DMS153 treated with DMSO at 0.1 percent for 48 hours (cell line): Measurements from ENCODE around the gene PPM1J.

ENCODE experiments used
- DNase-seq: peaks from one replicate; lab custom pipeline; 2025; ENCODE audit not compliant: unreplicated experiment; lab: John Stamatoyannopoulos, UW

Gene PPM1J

GRCh38 chr1:112704934-112705627 is 10.1 kb downstream of the PPM1J start:
- peak; percentile 90 for DNase-seq

DNA sequence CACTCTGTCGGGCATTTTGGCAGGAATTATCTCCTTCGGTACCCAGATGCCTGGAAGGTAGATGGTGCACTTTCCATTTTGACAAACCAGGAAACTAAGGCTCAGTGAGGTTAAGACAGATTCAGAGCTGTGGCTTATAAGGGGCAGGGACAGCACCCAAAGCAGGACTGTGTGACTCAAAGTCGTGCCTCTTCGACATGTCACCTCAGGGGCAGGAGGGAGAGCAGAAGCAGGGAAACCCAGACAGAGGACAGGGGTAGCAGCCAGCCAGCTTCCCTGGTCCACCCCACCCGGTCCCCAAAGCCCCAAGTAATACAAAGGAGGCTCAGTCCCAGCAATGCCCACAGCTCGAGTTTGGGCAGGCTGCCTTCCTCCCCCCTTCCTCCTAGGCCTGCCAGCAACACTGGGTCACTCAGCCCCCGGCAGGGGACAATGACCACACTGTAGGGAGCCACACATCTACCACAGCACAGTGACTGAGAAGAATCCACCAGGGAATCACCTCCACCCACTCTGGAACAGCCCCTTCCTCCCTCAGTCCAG is 10.7 kb downstream of the PPM1J start:
- DNase-seq: no peak

DNA sequence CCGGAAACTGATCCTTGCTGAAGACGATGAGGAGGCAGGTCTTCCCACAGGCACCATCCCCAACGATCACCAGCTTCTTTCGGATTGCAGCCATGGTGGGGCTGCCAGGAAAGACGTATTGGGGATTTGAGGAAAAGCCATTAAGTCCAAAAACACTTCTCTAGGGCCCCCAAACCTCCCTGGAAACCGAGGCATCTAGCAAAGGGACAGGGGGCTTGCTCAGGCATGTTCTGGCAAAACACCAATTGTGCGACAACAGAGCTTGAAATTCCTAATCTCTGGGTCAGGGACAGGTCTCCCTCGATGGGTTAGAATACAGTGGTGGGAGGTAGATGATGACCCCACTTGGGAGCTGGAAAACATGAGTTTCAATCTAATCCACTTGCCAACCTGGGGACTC is 11.4 kb downstream of the PPM1J start:
- DNase-seq: no peak

DNA sequence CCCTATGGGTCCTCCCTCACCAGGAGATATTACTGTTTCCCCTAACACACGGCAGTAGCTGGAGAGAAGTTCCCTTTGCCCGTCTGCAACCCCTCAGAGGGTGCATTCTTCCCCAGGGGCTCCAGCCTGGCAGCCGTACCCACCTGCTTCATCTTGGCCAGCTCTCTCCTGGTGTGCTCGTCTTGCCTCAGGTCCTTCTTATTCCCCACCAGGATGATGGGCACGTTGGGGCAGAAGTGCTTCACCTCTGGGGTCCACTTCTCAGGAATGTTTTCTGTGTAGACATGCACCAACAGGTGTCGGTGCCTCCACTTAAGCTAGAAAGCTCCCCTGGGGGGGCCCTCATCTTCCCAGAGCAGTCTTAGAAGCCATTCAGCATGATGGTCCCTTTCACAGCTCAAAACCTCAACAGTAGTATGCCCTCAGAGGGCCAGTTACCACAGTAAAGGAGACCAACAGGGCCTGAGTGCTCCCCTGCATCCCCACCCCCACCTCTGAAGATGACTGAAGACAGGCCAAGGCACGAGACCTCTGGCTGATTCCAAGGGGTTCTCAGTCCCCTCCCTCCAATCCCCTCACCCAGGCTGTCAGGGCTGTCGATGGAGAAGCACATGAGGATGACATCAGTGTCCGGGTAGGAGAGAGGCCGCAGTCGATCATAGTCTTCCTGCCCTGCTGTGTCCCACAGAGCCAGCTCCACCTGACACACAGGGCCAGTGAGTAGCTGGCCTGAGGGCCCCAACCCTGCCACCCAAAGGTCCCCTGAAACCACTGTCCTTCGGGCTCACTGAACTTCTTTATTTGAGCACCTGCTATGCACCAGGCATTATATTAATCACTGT is 12.5 kb downstream of the PPM1J start:
- no peak for DNase-seq

- DNase-seq: no peak
These were observed 13.1 kb downstream of the PPM1J start for GRCh38 chr1:112702067-112702395.

GRCh38 chr1:112701227-112702066 is 13.7 kb downstream of the PPM1J start:
- DNase-seq: no peak

GRCh38 chr1:112700290-112701226 is 14.6 kb downstream of the PPM1J start:
- DNase-seq: peak; percentile 27

GRCh38 chr1:112699425-112700144 is 15.5 kb downstream of the PPM1J start:
- no peak for DNase-seq

DNA sequence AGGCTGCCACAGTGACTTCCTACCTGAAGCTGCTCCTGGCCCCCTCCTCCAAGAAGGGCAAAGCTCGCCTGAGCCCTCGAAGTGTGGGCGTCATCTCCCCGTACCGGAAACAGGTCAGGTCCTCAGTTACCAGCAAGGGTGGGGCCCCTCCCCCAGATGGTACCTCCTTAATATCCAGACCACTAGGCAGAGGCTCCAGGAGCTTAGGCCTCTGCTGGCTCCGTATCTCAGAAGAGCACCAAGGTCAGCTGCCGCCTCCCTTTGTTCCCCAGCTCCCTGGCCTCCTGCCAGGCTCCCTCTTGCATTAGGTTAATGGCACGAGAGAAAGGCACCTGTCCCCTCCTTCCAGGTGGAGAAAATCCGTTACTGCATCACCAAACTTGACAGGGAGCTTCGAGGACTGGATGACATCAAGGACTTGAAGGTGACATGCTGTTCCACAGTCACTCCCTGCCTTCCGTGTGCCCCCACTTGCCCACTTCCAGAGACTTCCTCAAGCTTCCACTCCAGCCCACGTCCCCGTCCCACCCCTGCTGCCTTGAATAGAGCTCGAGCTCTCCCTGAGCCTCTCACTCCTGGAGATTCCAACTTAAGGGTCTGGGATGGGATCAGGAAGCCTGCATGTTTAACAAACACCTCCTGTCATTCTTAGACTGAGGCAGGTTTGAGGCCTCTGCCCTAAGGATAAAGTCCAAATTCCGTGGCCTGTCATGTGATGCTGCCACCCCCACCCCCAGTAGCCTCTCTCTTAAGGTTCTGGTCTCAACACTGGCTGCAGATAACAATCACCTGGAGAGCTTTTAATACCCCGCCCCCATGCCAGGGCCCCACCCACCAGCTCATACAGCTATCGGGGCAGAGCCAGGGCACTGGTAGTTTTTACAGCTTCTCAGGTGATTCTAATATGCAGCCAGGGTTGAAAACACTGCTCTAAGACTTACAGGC is 16.5 kb downstream of the PPM1J start:
- DNase-seq: peak; percentile 77

- no peak for DNase-seq
These were observed 17.3 kb downstream of the PPM1J start for GRCh38 chr1:112697781-112698201.

- DNase-seq: no peak
These were observed 18.4 kb downstream of the PPM1J start for GRCh38 chr1:112696578-112697314.

DNA sequence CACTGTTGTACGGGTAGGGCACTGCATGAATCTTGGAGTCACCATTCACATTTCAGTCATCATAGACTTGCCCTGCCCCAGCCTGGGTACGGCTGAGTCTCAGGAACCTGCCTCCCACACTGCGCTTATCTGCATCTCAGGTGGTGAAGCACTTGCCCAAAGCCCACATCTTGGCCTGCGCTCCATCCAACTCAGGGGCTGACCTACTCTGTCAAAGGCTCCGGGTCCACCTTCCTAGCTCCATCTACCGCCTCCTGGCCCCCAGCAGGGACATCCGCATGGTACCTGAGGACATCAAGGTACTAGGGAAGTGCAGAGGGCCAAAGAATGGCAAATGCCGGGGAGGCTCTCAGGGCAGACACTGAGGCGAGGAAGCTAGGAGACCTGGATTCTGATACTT is 19.9 kb downstream of the PPM1J start:
- DNase-seq: no peak

- DNase-seq: no peak
These were observed 20.7 kb downstream of the PPM1J start for GRCh38 chr1:112694363-112694929.

DNA sequence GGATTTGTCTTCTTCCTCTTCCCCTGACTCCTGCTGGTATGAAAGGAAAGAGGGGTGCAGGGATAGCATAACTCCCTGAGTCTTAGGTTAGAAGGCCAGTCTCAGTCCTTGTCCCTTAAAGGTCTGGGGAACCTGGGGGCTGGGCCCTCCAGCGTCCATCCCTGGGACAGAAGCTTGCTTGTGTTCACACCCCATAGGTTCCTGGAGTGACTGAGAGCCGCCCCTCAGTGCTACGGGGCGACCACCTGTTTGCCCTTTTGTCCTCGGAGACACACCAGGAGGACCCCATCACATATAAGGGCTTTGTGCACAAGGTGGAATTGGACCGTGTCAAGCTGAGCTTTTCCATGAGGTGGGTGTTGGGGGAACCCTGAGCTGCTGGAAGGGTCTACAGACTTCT is 21.3 kb downstream of the PPM1J start:
- no peak for DNase-seq

DNA sequence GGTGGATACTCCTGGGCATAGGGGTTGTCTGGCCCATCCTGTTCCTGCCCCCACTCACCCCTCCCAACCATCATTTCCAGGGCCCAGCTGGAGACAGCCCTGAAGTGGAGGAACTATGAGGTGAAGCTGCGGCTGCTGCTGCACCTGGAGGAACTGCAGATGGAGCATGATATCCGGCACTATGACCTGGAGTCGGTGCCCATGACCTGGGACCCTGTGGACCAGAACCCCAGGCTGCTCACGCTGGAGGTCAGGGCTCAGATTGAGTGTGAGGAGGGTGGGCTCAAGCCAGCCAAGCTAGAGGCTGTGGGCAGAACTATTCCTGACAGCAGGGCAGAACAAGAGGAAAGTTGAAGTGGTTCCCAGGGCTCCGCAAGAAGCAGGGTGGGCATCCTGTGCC is 22.5 kb downstream of the PPM1J start:
- DNase-seq: no peak

DNA sequence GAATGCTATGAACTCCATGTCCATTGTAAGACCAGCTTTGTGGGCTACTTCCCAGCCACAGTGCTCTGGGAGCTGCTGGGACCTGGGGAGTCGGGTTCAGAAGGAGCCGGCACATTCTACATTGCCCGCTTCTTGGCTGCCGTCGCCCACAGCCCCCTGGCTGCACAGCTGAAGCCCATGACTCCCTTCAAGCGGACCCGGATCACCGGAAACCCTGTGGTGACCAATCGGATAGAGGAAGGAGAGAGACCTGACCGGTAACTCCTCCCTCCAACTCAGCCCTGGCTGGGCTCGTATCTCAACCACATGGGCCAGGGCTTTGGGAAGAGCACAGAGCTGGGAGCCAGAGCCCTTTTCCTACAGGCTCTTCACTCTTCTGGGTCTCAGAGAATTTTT is 25.3 kb downstream of the PPM1J start:
- DNase-seq: no peak

GRCh38 chr1:112689196-112689841 is 25.8 kb downstream of the PPM1J start:
- no peak for DNase-seq
